Activated naive CD8-positive, alpha-beta T cell treated with anti-CD3 and anti-CD28 coated beads, Interleukin-2, amount 10 ng/mL, durations not matched to agents 7 days and 5 days (primary cell): ENCODE data around the gene CD53. TPM values are rescaled to one million over a fixed set of nuclear protein-coding genes. Genes with fewer than 3 reads are reported as not detected.

Source experiments
- ATAC-seq: fragments of 150-1000 bp; cut with Tn5 transposase; one replicate; pipeline ENCODE4 v1.10.0; 2021; ENCODE audit warnings: low read depth, moderate library complexity
- POLR2A ChIA-PET: fragments of 350-600 bp; sonication (Branson Sonifier 250); formaldehyde crosslinking; loops from one replicate; lab custom pipeline; 2021; ENCODE audit warnings: antibody characterized with exemption; lab: Charles Lee
- DNase-seq: peaks from one replicate; pipeline ENCODE4 v3.0.0; 2021
- H3K27ac Mint-ChIP-seq: one replicate; pipeline ENCODE4 v1.8.0; 2022; ENCODE audit warnings: mild to moderate bottlenecking, mixed read lengths
- H3K27me3 Mint-ChIP-seq: one replicate; pipeline ENCODE4 v1.8.0; 2022; ENCODE audit warnings: mild to moderate bottlenecking, moderate library complexity, mixed read lengths
- H3K36me3 Mint-ChIP-seq: one replicate; pipeline ENCODE4 v1.8.0; 2021; ENCODE audit warnings: mild to moderate bottlenecking, mixed read lengths
- H3K4me1 Mint-ChIP-seq: one replicate; pipeline ENCODE4 v1.8.0; 2021; ENCODE audit warnings: mixed read lengths
- H3K4me3 Mint-ChIP-seq: one replicate; pipeline ENCODE4 v1.8.0; 2022; ENCODE audit warnings: mild to moderate bottlenecking, moderate library complexity, mixed read lengths
- H3K9me3 Mint-ChIP-seq: one replicate; pipeline ENCODE4 v1.8.0; 2021; ENCODE audit warnings: mixed read lengths
- total RNA-seq, 2 experiments: library from RNA; stranded (reverse); gene quantifications; one replicate each; pipeline ENCODE4 v1.2.3, GENCODE V29; 2021

The CD53 gene
- total RNA-seq, 2 experiments from 2014 or later: 410 to 415 TPM

DNA sequence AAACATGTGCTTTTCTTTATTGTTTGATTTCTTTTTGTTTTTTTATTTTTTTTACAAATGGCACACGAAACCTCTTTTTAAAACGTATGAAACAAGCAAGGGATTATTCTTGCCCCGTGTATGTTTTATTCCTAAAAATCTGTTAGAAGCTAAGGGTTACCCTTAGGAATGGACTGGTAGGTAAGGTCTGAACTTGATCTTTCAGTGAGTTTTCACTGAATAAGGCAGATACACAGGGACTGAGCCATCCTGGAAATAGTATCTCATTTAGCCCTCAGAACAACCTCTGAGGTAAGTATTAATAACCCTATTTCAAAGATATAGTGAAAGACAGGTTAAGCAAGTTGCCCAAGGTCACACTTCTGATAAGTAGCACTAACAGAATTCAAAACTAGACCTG is 6.0 kb downstream of the CD53 start:
- H3K4me1 Mint-ChIP-seq: peaks cover 56% of the 10 kb centered on the region
- DNase-seq (no peak), ATAC-seq (no peak)
- no peaks in the 10 kb centered on the region for H3K27me3 Mint-ChIP-seq
- H3K4me3 Mint-ChIP-seq: peak overlapping the region; percentile 86
- POLR2A ChIA-PET: interaction anchor here (0.8 to 2.6 kb wide), 8 partner anchors 9 to 321 kb away, joined by 3 to 14 read pairs (median 4); partner anchors contain the start of genes DENND2D and LRIF1
- peak overlapping the region; percentile 78 for H3K27ac Mint-ChIP-seq
- peaks cover 38% of the 10 kb centered on the region for H3K36me3 Mint-ChIP-seq
- H3K9me3 Mint-ChIP-seq: no peaks in the 10 kb centered on the region

DNA sequence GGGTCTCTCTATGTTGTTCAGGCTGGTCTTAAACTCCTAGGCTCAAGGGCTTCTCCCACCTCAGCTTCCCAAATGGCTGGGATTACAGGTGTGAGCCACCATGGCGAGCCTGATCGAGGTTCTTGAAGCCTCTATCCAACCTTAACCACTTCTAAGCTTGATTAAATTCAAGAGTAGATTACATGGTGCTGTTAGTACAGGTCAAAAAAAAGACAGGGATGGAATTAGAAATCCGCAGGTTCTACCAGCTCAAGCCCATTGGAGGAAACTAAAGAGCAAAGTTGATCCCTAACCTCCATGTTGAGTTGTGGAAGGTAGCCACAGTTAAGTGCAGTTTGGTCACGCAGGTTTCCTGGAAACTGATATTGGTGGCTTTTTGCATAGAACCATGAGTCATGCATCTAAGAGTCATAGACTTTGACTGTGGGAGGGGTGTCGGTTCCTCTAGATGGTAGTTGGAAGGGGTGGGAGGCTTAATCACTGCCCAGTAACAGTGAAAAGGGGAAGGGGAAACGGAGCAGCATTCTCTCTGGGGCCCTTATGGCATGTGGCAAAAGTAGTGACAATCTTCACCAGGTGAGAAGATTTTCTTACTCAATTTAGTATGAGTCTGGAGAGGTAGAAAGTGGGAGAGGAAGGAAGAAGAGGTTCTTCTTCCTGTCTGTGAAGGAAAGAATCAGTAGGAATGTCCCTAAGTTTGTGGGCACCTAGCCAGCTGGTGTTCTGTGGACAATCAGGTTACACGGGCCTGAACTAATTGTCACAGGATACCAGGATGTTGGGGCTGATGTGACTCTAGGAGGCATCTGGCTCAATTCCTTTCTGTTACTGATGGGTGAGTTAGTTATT is 7.0 kb downstream of the CD53 start:
- Mint-ChIP-seq H3K27ac (peak overlapping the region; percentile 98), H3K36me3 (peaks cover 36% of the 10 kb centered on the region), H3K9me3 (no peaks in the 10 kb centered on the region), H3K27me3 (no peaks in the 10 kb centered on the region), H3K4me3 (peak overlapping the region; percentile 86), H3K4me1 (peaks cover 61% of the 10 kb centered on the region)
- POLR2A ChIA-PET: interaction anchor here (0.8 to 2.6 kb wide), 8 partner anchors 8 to 320 kb away, joined by 3 to 14 read pairs (median 4); partner anchors contain the start of genes DENND2D and LRIF1
- DNase-seq (no peak), ATAC-seq (peak; percentile 57)

DNA sequence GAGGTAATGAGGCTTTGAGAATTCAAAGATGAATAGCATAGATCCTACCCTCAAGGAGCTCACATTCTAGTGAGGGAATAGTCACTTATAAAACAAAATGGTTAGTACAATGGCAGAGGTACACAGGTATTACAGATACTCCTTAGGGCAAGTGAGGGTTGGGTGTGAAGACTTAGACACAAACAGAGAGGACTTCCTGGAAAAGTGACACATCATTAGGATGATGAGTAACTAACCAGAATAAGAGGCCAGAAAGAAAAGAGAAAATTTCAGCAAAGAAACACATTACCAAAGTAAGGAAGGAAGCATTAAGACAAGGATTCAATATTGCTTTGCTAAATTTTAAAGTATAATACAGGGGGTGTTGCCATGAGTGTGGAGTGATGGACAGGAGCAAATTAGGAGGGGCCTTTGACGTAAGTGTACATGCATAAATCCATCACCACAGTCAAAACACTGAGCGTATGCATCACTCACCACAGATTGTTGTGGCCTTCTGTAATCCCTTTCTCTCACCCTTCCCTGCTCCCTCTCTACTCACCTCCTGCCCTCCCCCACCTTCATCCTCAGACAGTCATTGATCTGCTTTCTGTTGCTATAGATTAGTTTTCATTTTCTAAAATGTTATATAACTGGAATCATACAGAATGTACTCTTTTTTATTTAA is 7.9 kb downstream of the CD53 start:
- H3K4me3 Mint-ChIP-seq: peak overlapping the region; percentile 86
- H3K36me3 Mint-ChIP-seq: peaks cover 36% of the 10 kb centered on the region
- POLR2A ChIA-PET: interaction anchor here (1.9 to 2.6 kb wide), 3 partner anchors 28 to 94 kb away, joined by 4 to 14 read pairs (median 8); partner anchors contain the start of gene LRIF1
- peak overlapping the region; percentile 98 for H3K27ac Mint-ChIP-seq
- DNase-seq: no peak
- H3K27me3 Mint-ChIP-seq: no peaks in the 10 kb centered on the region
- H3K4me1 Mint-ChIP-seq: peaks cover 58% of the 10 kb centered on the region
- peak; percentile 51 for ATAC-seq
- H3K9me3 Mint-ChIP-seq: no peaks in the 10 kb centered on the region

DNA sequence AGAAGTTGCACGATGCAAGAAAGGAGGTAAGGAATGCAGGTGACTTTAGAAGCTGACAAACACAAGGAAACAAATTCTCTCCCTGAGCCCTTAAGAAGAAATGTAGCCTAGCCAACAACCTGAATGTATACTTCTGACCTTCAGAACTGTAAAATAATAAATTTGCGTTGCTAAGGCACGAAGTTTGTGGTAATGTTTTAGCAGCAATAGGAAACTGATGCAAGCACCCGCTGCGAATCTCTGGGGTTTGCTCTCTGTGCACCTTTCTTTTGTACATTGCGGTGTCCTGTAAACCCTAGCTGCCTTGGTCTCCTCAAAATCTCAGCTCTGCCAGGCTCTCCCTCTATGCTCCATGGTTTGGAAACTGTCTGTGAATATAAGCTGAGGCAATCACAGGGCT is 15.1 kb downstream of the CD53 start:
- Mint-ChIP-seq H3K36me3 (peaks cover 43% of the 10 kb centered on the region), H3K27ac (peak overlapping the region; percentile 83), H3K9me3 (no peaks in the 10 kb centered on the region), H3K27me3 (no peaks in the 10 kb centered on the region), H3K4me3 (peak overlapping the region; percentile 74), H3K4me1 (peaks cover 63% of the 10 kb centered on the region)
- DNase-seq (no peak), ATAC-seq (peak; percentile 75)
- POLR2A ChIA-PET: interaction anchor here (0.6 to 4.7 kb wide), 6 partner anchors 9 to 76 kb away, joined by 3 to 60 read pairs (median 6); partner anchors contain the start of genes CD53 and LRIF1

DNA sequence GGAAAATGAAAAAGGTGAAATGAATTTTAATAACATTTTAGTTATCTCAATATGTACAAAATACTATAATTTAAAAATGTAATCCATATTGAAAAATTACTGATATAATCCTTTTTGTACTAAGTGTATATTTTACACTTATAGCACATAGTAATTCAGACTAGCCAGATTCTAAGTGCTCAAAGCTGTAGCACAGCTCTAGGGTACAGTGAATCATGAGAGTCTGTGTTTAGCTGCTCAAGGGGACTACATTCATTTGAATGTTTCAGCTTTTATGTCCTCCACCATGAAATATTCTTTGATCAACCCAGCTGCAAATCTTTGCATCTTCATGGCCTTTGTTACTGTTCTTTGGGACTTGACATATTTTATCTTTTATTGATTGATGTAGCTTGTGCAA is 15.7 kb downstream of the CD53 start:
- Mint-ChIP-seq H3K36me3 (peaks cover 49% of the 10 kb centered on the region), H3K9me3 (no peaks in the 10 kb centered on the region), H3K4me1 (peaks cover 64% of the 10 kb centered on the region), H3K4me3 (no peak overlapping the region), H3K27ac (peak overlapping the region; percentile 14), H3K27me3 (no peaks in the 10 kb centered on the region)
- ATAC-seq (no peak), DNase-seq (no peak)
- POLR2A ChIA-PET: interaction anchor here (1.1 to 4.7 kb wide), 5 partner anchors 9 to 75 kb away, joined by 3 to 60 read pairs (median 6); partner anchors contain the start of genes CD53 and LRIF1

DNA sequence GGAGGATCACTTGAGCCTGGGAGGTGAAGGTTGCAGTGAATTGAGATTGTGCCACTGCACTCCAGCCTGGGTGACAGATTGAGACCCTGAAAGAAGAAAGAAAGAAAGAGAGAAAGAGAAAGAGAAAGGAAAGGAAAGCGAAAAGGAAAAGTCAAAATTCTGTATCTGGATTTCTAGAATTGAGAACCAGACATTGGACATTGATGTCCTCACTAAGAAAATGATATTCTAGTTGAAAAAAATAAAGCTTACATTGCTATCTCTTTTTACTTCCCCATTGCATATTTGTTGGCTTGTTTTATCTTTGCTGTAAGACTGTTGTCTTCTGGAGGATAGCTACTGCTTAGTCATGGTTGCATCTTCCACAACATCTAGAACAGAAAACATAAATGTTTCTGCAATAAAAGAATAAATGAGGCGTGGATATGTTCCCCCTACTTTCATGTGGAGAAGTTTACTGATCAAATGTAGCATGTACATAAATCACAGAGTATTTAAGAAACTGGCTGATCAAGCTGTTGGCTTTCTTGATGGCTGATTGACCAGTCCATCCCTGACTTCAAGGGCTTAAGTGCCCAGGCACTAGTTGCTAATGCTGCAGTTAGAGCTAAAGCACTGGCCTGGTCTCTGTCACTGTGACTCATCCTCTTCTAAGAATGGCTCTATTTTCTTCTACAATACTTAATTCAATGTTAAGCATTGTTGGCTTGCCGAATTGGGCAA is 17.7 kb downstream of the CD53 start:
- no peak for ATAC-seq
- peaks cover 61% of the 10 kb centered on the region for H3K36me3 Mint-ChIP-seq
- H3K4me3 Mint-ChIP-seq: no peak overlapping the region
- peak overlapping the region; percentile 52 for H3K27ac Mint-ChIP-seq
- no peaks in the 10 kb centered on the region for H3K9me3 Mint-ChIP-seq
- DNase-seq: no peak
- POLR2A ChIA-PET: interaction anchor here (1.2 to 4.7 kb wide), 2 partner anchors 11 to 16 kb away, joined by 3 to 60 read pairs; partner anchors contain the start of gene CD53
- peaks cover 72% of the 10 kb centered on the region for H3K4me1 Mint-ChIP-seq
- H3K27me3 Mint-ChIP-seq: no peaks in the 10 kb centered on the region

DNA sequence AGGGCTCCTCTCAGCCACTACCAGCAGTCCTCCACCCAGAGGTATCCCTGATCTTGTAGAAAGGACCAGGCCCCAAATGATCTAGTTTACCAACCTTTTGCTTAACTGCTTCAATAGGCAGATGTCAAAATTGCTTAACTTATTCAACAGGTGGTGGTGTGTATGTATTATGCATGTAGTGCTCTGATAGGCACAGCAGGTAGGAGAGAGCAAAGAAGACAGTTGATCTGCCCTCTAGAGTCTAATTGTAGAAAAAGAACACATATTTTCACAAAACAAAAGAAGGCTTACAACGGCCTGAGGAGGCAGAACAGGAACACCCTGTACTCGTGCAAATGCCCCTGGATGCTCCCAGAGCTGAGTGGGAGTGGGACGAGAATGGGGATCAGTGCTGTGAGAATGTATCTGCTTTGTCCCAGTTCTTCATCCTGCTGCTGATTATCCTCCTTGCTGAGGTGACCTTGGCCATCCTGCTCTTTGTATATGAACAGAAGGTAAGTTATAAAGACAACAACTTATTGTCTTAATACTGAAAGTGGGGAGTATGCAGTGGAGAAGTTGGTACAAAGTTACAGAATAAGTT is 21.1 kb downstream of the CD53 start:
- ATAC-seq (no peak), DNase-seq (no peak)
- POLR2A ChIA-PET: interaction anchor here (2.1 kb wide), 1 partner anchor 14 kb away, joined by 4 read pairs; no protein-coding TSS in a partner anchor
- Mint-ChIP-seq H3K4me1 (peaks cover 83% of the 10 kb centered on the region), H3K27ac (peak overlapping the region; percentile 68), H3K9me3 (no peaks in the 10 kb centered on the region), H3K27me3 (no peaks in the 10 kb centered on the region), H3K36me3 (peaks cover 72% of the 10 kb centered on the region), H3K4me3 (no peak overlapping the region)

DNA sequence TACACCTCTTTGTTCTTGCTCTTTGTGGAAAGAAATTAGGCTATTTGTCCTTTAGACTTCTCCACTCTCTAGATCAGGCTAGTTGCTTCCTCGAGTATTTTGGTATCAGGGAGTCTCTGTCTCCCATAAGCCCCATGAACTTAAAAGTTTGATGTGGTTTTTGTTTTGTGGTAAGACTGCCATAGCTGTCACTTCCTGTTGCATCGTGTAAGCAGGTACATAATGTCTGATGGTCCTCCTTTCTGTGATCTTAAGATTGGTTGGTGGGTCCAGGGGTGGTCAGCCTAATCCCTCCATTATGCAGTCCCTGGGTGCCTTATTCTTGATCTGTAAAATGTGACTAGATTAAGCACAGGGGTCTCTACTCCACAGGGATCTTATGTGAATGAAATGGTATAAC is 23.1 kb downstream of the CD53 start:
- peak overlapping the region; percentile 82 for H3K27ac Mint-ChIP-seq
- ATAC-seq (peak; percentile 57), DNase-seq (no peak)
- POLR2A ChIA-PET: interaction anchor here (0.6 to 1.3 kb wide), 2 partner anchors 22 to 24 kb away, joined by 3 read pairs; partner anchors contain the start of gene CD53
- peaks cover 85% of the 10 kb centered on the region for H3K36me3 Mint-ChIP-seq
- H3K27me3 Mint-ChIP-seq: no peaks in the 10 kb centered on the region
- H3K9me3 Mint-ChIP-seq: no peaks in the 10 kb centered on the region
- H3K4me1 Mint-ChIP-seq: peaks cover 75% of the 10 kb centered on the region
- peak overlapping the region; percentile 31 for H3K4me3 Mint-ChIP-seq

DNA sequence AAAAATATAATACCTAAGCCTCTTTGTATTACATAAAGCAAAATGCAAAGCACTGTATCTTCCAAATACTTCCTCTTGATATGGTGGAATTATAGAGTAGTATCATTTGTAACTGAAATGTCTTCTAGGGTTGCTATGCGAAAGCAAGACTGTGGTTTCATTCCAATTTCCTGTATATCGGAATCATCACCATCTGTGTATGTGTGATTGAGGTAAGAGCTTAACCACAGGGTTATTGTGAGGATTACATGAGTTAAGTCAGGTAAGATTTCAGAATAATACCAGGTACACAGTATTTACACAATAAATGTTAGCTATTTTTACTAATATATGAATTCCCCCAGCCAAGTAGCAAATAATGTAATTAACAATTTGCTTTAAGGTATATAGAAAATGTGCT is 24.7 kb downstream of the CD53 start:
- DNase-seq: no peak
- POLR2A ChIA-PET: interaction anchor here (0.9 to 1.4 kb wide), 3 partner anchors 11 to 26 kb away, joined by 3 to 4 read pairs (median 3); no protein-coding TSS in a partner anchor
- peaks cover 84% of the 10 kb centered on the region for H3K36me3 Mint-ChIP-seq
- no peak overlapping the region for H3K4me3 Mint-ChIP-seq
- ATAC-seq: no peak
- no peaks in the 10 kb centered on the region for H3K27me3 Mint-ChIP-seq
- peak overlapping the region; percentile 49 for H3K27ac Mint-ChIP-seq
- H3K9me3 Mint-ChIP-seq: peaks cover 2% of the 10 kb centered on the region
- peaks cover 64% of the 10 kb centered on the region for H3K4me1 Mint-ChIP-seq

DNA sequence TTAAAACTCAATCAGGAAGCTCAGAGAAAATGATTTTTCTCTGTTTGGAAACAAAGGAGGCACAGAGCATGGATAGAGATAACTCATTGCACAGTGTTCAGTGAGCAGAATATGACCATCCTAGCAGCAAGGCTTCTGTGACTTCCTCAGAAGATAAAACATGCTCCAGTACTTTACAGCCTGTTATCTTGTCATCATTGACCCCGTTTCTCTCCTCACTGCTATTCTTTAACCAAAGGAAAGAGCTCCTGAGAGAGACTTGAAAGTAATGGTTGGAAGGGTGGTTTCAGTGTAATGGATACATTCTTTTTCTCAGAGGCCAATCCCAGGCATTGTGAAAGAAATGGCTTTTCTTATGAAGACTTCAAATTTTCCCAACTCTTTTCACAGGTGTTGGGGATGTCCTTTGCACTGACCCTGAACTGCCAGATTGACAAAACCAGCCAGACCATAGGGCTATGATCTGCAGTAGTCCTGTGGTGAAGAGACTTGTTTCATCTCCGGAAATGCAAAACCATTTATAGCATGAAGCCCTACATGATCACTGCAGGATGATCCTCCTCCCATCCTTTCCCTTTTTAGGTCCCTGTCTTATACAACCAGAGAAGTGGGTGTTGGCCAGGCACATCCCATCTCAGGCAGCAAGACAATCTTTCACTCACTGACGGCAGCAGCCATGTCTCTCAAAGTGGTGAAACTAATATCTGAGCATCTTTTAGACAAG is 25.9 kb downstream of the CD53 start:
- no peak overlapping the region for H3K4me3 Mint-ChIP-seq
- H3K9me3 Mint-ChIP-seq: peaks cover 2% of the 10 kb centered on the region
- no peaks in the 10 kb centered on the region for H3K27me3 Mint-ChIP-seq
- H3K27ac Mint-ChIP-seq: peak overlapping the region; percentile 19
- peaks cover 53% of the 10 kb centered on the region for H3K4me1 Mint-ChIP-seq
- DNase-seq: no peak
- H3K36me3 Mint-ChIP-seq: peaks cover 82% of the 10 kb centered on the region
- ATAC-seq: no peak
- POLR2A ChIA-PET: interaction anchor here (1.3 kb wide), 1 partner anchor 24 kb away, joined by 4 read pairs; no protein-coding TSS in a partner anchor

DNA sequence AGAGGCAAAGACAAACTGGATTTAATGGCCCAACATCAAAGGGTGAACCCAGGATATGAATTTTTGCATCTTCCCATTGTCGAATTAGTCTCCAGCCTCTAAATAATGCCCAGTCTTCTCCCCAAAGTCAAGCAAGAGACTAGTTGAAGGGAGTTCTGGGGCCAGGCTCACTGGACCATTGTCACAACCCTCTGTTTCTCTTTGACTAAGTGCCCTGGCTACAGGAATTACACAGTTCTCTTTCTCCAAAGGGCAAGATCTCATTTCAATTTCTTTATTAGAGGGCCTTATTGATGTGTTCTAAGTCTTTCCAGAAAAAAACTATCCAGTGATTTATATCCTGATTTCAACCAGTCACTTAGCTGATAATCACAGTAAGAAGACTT is 26.5 kb downstream of the CD53 start:
- ATAC-seq (no peak), DNase-seq (no peak)
- Mint-ChIP-seq H3K27ac (peak overlapping the region; percentile 19), H3K4me1 (peaks cover 50% of the 10 kb centered on the region), H3K27me3 (no peaks in the 10 kb centered on the region), H3K36me3 (peaks cover 82% of the 10 kb centered on the region), H3K4me3 (no peak overlapping the region), H3K9me3 (peaks cover 2% of the 10 kb centered on the region)
- POLR2A ChIA-PET: no interaction called here
